ENCODE results near the gene CACNA2D2. TPM values are rescaled to one million over a fixed set of nuclear protein-coding genes. Genes with fewer than 3 reads are reported as not detected.

Gene CACNA2D2
- total RNA-seq, 1 experiment from 2014 or later: 0.59 TPM

- no TSS peak for BruUV-seq (replicated peaks)
- Histone ChIP-seq H3K36me3 (ENCODE audit: control insufficient read depth, insufficient read depth, low read length) (no peaks in the 10 kb centered on the region), H3K27me3 (ENCODE audit: control insufficient read depth, insufficient read depth, low read length) (no peaks in the 10 kb centered on the region), H3K27ac (ENCODE audit: low read length) (no peak overlapping the region), H3K9me3 (ENCODE audit: control insufficient read depth, insufficient read depth, low read depth, low read length) (no peaks in the 10 kb centered on the region), H3K4me1 (ENCODE audit: control insufficient read depth, insufficient read depth, low read length) (0 out of 2 replicates have a peak, but pooled peaks cover 6% of the 10 kb centered on the region), H3K4me3 (ENCODE audit: low read depth in 2 of 2, low read length in 2 of 2) (no peak overlapping the region)
- TF ChIP-seq, protein P1, sequence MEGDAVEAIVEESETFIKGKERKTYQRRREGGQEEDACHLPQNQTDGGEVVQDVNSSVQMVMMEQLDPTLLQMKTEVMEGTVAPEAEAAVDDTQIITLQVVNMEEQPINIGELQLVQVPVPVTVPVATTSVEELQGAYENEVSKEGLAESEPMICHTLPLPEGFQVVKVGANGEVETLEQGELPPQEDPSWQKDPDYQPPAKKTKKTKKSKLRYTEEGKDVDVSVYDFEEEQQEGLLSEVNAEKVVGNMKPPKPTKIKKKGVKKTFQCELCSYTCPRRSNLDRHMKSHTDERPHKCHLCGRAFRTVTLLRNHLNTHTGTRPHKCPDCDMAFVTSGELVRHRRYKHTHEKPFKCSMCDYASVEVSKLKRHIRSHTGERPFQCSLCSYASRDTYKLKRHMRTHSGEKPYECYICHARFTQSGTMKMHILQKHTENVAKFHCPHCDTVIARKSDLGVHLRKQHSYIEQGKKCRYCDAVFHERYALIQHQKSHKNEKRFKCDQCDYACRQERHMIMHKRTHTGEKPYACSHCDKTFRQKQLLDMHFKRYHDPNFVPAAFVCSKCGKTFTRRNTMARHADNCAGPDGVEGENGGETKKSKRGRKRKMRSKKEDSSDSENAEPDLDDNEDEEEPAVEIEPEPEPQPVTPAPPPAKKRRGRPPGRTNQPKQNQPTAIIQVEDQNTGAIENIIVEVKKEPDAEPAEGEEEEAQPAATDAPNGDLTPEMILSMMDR (IDR thresholded peaks at IDR 0.05): no peak
- TF ChIP-seq, protein P2, sequence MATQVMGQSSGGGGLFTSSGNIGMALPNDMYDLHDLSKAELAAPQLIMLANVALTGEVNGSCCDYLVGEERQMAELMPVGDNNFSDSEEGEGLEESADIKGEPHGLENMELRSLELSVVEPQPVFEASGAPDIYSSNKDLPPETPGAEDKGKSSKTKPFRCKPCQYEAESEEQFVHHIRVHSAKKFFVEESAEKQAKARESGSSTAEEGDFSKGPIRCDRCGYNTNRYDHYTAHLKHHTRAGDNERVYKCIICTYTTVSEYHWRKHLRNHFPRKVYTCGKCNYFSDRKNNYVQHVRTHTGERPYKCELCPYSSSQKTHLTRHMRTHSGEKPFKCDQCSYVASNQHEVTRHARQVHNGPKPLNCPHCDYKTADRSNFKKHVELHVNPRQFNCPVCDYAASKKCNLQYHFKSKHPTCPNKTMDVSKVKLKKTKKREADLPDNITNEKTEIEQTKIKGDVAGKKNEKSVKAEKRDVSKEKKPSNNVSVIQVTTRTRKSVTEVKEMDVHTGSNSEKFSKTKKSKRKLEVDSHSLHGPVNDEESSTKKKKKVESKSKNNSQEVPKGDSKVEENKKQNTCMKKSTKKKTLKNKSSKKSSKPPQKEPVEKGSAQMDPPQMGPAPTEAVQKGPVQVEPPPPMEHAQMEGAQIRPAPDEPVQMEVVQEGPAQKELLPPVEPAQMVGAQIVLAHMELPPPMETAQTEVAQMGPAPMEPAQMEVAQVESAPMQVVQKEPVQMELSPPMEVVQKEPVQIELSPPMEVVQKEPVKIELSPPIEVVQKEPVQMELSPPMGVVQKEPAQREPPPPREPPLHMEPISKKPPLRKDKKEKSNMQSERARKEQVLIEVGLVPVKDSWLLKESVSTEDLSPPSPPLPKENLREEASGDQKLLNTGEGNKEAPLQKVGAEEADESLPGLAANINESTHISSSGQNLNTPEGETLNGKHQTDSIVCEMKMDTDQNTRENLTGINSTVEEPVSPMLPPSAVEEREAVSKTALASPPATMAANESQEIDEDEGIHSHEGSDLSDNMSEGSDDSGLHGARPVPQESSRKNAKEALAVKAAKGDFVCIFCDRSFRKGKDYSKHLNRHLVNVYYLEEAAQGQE (IDR thresholded peaks at IDR 0.05; ENCODE audit: insufficient read depth in 1 of 2, low read depth in 2 of 2, low read length in 1 of 2): no peak
- TF ChIP-seq POLR2AphosphoS5 (IDR thresholded peaks at IDR 0.05; ENCODE audit: low read depth, low read length) (no peak), SIN3A (IDR thresholded peaks at IDR 0.05; ENCODE audit: borderline replicate concordance, insufficient read depth, low read depth, low read length) (no peak), TCF7L2 (IDR thresholded peaks at IDR 0.05; ENCODE audit: low read depth, low read length) (no peak)
- ATAC-seq (no peak), DNase-seq (ENCODE audit: low read depth, low spot score) (no peak)
- in situ Hi-C loops (cut with HindIII; ENCODE audit: low pct_unique_long_range_greater_than_20kb, low sequenced_read_pairs) (no loop called here), intact Hi-C loops (cut with micrococcal nuclease; ENCODE audit: unreplicated experiment) (no loop called here)
- POLR2A ChIA-PET: no interaction called here
- CTCF ChIA-PET: no interaction called here
Observed at GRCh38 chr3:50341996-50342650, 161.3 kb downstream of the CACNA2D2 start.

DNA sequence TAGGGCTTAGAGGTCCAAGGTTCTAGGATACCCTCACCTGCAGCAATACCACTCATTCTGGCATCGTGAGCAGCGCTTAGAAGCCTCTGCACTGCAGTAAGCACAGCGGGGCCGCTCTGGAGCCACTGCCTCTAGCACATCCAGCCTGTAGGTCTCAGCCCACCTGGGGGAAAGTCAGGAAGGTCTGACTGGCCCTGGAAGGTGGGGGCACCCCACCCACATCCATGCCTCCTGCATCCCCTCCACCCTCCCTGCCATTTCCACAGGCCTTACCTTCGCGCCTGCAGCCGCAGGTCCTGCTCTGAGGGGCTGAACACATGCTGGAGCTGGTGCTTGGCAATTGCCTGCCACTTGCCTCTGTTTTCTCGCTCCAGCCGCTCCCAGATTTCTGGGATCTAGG, 161.9 kb downstream of the CACNA2D2 start:
- BruUV-seq (replicated peaks): no TSS peak
- ChIA-PET CTCF (no interaction called here), POLR2A (no interaction called here)
- ATAC-seq (no peak), DNase-seq (ENCODE audit: low read depth, low spot score) (no peak)
- 0 out of 2 replicates have a peak, but pooled peaks cover 6% of the 10 kb centered on the region for H3K4me1 ChIP-seq (ENCODE audit: control insufficient read depth, insufficient read depth, low read length)
- no peaks in the 10 kb centered on the region for H3K27me3 ChIP-seq (ENCODE audit: control insufficient read depth, insufficient read depth, low read length)
- no peak overlapping the region for H3K27ac ChIP-seq (ENCODE audit: low read length)
- H3K9me3 ChIP-seq (ENCODE audit: control insufficient read depth, insufficient read depth, low read depth, low read length): no peaks in the 10 kb centered on the region
- TF ChIP-seq POLR2AphosphoS5 (IDR thresholded peaks at IDR 0.05; ENCODE audit: low read depth, low read length) (no peak), SIN3A (IDR thresholded peaks at IDR 0.05; ENCODE audit: borderline replicate concordance, insufficient read depth, low read depth, low read length) (no peak), TCF7L2 (IDR thresholded peaks at IDR 0.05; ENCODE audit: low read depth, low read length) (no peak)
- TF ChIP-seq, protein P1 (IDR thresholded peaks at IDR 0.05): no peak
- TF ChIP-seq, protein P2 (IDR thresholded peaks at IDR 0.05; ENCODE audit: insufficient read depth in 1 of 2, low read depth in 2 of 2, low read length in 1 of 2): no peak
- H3K36me3 ChIP-seq (ENCODE audit: control insufficient read depth, insufficient read depth, low read length): peaks cover 4% of the 10 kb centered on the region; the same call in 1 of the 2 replicates
- intact Hi-C loops (cut with micrococcal nuclease; ENCODE audit: unreplicated experiment) (no loop called here), in situ Hi-C loops (cut with HindIII; ENCODE audit: low pct_unique_long_range_greater_than_20kb, low sequenced_read_pairs) (no loop called here)
- H3K4me3 ChIP-seq (ENCODE audit: low read depth in 2 of 2, low read length in 2 of 2): no peak overlapping the region
